SK-N-SH treated with all-trans-retinoic acid at 6 μM for 48 hours (cell line): ENCODE results near the gene CAPN8.

ENCODE experiments used
- ATAC-seq: fragments of 200-7000 bp; cut with Tn5 transposase; 3 replicates; pipeline ENCODE4 v1.9.1; 2020; ENCODE audit warnings: mild to moderate bottlenecking, moderate library complexity
- ARNTL ChIP-seq: fragments of 450-650 bp; formaldehyde crosslinking; IDR thresholded peaks from 2 replicates; pipeline ENCODE4 v1.5.0; 2020; ENCODE audit warnings: low read depth, mild to moderate bottlenecking, moderate library complexity, borderline replicate concordance
- BACH2 ChIP-seq: fragments of 250-450 bp; sonication (Bioruptor Pico); IDR thresholded peaks from 2 replicates; pipeline ENCODE4 v1.9.0; 2021; ENCODE audit warnings: mild to moderate bottlenecking, borderline replicate concordance
- CSDC2 ChIP-seq: fragments of 250-450 bp; sonication (Bioruptor Pico); IDR thresholded peaks from 2 replicates; pipeline ENCODE4 v1.5.0; 2020; ENCODE audit warnings: mild to moderate bottlenecking, moderate library complexity
- ESRRG ChIP-seq: fragments of 250-450 bp; sonication (Bioruptor Pico); IDR thresholded peaks from 2 replicates; pipeline ENCODE4 v1.6.1; 2021; ENCODE audit warnings: mild to moderate bottlenecking
- GLIS3 ChIP-seq: fragments of 250-450 bp; sonication (Bioruptor Pico); IDR thresholded peaks from 2 replicates; pipeline ENCODE4 v1.5.0; 2020; ENCODE audit warnings: mild to moderate bottlenecking, moderate library complexity
- OSR1 ChIP-seq: fragments of 250-450 bp; sonication (Bioruptor Pico); IDR thresholded peaks from 2 replicates; pipeline ENCODE4 v1.8.0; 2022; ENCODE audit warnings: moderate library complexity, mild to moderate bottlenecking, inconsistent platforms
- PPARA ChIP-seq: fragments of 250-450 bp; sonication (Bioruptor Pico); IDR thresholded peaks from 2 replicates; pipeline ENCODE4 v1.5.0; 2020; ENCODE audit warnings: mild to moderate bottlenecking, borderline replicate concordance
- RARB ChIP-seq: fragments of 250-450 bp; sonication (Bioruptor Pico); IDR thresholded peaks from 2 replicates; pipeline ENCODE4 v1.8.0; 2021; ENCODE audit warnings: mild to moderate bottlenecking, moderate library complexity
- SNAI2 ChIP-seq: fragments of 250-450 bp; sonication (Bioruptor Pico); IDR thresholded peaks from 2 replicates; pipeline ENCODE4 v1.5.0; 2020; ENCODE audit warnings: mild to moderate bottlenecking, moderate library complexity
- TCF4 ChIP-seq: fragments of 250-450 bp; sonication (Bioruptor Pico); IDR thresholded peaks from 2 replicates; pipeline ENCODE4 v1.8.0; 2021; ENCODE audit warnings: mild to moderate bottlenecking, moderate library complexity, borderline replicate concordance
- TOX ChIP-seq: fragments of 250-450 bp; sonication (Bioruptor Pico); IDR thresholded peaks from 2 replicates; pipeline ENCODE4 v1.8.0; 2021; ENCODE audit warnings: mild to moderate bottlenecking, moderate library complexity, borderline replicate concordance
- ZC3H10 ChIP-seq: fragments of 250-450 bp; sonication (Bioruptor Pico); IDR thresholded peaks from 2 replicates; pipeline ENCODE4 v1.5.1; 2021; ENCODE audit warnings: mild to moderate bottlenecking, moderate library complexity
- ZFP3 ChIP-seq: fragments of 250-450 bp; sonication (Bioruptor Pico); IDR thresholded peaks from 2 replicates; pipeline ENCODE4 v1.5.0; 2020; ENCODE audit warnings: mild to moderate bottlenecking, moderate library complexity
- ZNF565 ChIP-seq: fragments of 450-650 bp; formaldehyde crosslinking; conservative IDR thresholded peaks from 2 replicates; pipeline ENCODE4 v1.5.0; 2020; ENCODE audit warnings: low read depth, mild to moderate bottlenecking, moderate library complexity
- ZNF70 ChIP-seq: fragments of 450-650 bp; formaldehyde crosslinking; IDR thresholded peaks from 2 replicates; pipeline ENCODE4 v1.5.0; 2020; ENCODE audit warnings: mild to moderate bottlenecking, moderate library complexity
- ZNF8 ChIP-seq: fragments of 450-650 bp; formaldehyde crosslinking; IDR thresholded peaks from 2 replicates; pipeline ENCODE4 v1.5.0; 2020; ENCODE audit warnings: mild to moderate bottlenecking, moderate library complexity
- TF ChIP-seq, protein P1 (sequence below): fragments of 250-450 bp; sonication (Bioruptor Pico); IDR thresholded peaks from 2 replicates; pipeline ENCODE4 v1.8.0; 2020; ENCODE audit warnings: mild to moderate bottlenecking, moderate library complexity, borderline replicate concordance
- TF ChIP-seq, protein P2 (sequence below): fragments of 250-450 bp; sonication (Bioruptor Pico); IDR thresholded peaks from 2 replicates; pipeline ENCODE4 v1.5.1; 2020; ENCODE audit warnings: low read depth, mild to moderate bottlenecking, moderate library complexity
- TF ChIP-seq, protein P3 (sequence below): fragments of 250-450 bp; sonication (Bioruptor Pico); IDR thresholded peaks from 2 replicates; pipeline ENCODE4 v1.5.0; 2020; ENCODE audit warnings: mild to moderate bottlenecking, moderate library complexity
- TF ChIP-seq, protein P4 (sequence below): fragments of 250-450 bp; sonication (Bioruptor Pico); IDR thresholded peaks from 2 replicates; pipeline ENCODE4 v1.8.0; 2021; ENCODE audit warnings: low read depth, mild to moderate bottlenecking, moderate library complexity, borderline replicate concordance

Gene CAPN8

DNA sequence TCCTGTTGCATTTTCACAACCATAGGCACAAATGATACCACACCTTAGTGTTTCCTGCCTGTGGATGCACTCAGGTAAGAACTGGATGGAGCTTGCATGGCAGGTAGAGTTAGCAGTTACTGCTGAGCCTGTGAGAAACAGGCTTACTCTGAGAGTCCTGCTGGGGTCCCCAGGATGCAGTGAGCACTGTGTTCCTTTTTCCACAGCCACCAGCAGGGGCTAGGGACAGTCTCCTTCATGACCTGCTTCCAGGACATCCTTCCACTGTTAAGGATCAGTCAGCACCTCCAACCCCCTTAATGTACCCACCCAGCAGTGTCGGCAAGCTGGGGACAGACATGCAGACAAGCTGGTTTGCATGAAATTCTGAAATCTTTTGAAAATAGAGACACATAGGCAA lies 16.3 kb downstream of the CAPN8 start (continued):
- TF ChIP-seq, protein P1, sequence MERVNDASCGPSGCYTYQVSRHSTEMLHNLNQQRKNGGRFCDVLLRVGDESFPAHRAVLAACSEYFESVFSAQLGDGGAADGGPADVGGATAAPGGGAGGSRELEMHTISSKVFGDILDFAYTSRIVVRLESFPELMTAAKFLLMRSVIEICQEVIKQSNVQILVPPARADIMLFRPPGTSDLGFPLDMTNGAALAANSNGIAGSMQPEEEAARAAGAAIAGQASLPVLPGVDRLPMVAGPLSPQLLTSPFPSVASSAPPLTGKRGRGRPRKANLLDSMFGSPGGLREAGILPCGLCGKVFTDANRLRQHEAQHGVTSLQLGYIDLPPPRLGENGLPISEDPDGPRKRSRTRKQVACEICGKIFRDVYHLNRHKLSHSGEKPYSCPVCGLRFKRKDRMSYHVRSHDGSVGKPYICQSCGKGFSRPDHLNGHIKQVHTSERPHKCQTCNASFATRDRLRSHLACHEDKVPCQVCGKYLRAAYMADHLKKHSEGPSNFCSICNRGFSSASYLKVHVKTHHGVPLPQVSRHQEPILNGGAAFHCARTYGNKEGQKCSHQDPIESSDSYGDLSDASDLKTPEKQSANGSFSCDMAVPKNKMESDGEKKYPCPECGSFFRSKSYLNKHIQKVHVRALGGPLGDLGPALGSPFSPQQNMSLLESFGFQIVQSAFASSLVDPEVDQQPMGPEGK (CRISPR knock-in tag): no peak
- TF ChIP-seq TCF4 (CRISPR knock-in tag) (no peak), GLIS3 (CRISPR knock-in tag) (no peak)

DNA sequence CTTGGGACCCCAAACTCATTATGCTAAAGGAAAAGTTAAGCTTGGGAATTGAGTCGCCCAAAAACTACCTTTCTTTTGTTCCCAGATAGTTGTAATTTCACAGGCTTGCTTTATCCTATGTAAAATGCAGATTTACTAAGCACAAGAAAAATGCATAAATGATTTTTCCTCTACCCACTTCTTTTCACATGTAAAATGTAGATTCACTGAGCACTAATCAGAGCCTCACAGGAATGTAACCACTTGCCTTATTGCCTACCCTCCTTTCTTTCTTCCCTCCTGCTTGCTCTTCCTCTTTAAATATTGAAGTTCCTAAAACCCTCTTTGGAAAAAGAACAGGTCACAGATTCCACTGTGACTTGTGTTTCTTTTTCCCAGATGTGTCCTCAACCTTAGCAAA lies 18.3 kb downstream of the CAPN8 start:
- no peak for ATAC-seq
- TF ChIP-seq, protein P2, sequence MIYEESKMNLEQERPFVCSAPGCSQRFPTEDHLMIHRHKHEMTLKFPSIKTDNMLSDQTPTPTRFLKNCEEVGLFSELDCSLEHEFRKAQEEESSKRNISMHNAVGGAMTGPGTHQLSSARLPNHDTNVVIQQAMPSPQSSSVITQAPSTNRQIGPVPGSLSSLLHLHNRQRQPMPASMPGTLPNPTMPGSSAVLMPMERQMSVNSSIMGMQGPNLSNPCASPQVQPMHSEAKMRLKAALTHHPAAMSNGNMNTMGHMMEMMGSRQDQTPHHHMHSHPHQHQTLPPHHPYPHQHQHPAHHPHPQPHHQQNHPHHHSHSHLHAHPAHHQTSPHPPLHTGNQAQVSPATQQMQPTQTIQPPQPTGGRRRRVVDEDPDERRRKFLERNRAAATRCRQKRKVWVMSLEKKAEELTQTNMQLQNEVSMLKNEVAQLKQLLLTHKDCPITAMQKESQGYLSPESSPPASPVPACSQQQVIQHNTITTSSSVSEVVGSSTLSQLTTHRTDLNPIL: no peak
- TF ChIP-seq ARNTL (CRISPR knock-in tag): no peak
- no peak for TF ChIP-seq SNAI2
- no peak for TF ChIP-seq GLIS3 (CRISPR knock-in tag)
- TF ChIP-seq PPARA (CRISPR knock-in tag): no peak
- TF ChIP-seq OSR1: no peak
- TF ChIP-seq, protein P3, sequence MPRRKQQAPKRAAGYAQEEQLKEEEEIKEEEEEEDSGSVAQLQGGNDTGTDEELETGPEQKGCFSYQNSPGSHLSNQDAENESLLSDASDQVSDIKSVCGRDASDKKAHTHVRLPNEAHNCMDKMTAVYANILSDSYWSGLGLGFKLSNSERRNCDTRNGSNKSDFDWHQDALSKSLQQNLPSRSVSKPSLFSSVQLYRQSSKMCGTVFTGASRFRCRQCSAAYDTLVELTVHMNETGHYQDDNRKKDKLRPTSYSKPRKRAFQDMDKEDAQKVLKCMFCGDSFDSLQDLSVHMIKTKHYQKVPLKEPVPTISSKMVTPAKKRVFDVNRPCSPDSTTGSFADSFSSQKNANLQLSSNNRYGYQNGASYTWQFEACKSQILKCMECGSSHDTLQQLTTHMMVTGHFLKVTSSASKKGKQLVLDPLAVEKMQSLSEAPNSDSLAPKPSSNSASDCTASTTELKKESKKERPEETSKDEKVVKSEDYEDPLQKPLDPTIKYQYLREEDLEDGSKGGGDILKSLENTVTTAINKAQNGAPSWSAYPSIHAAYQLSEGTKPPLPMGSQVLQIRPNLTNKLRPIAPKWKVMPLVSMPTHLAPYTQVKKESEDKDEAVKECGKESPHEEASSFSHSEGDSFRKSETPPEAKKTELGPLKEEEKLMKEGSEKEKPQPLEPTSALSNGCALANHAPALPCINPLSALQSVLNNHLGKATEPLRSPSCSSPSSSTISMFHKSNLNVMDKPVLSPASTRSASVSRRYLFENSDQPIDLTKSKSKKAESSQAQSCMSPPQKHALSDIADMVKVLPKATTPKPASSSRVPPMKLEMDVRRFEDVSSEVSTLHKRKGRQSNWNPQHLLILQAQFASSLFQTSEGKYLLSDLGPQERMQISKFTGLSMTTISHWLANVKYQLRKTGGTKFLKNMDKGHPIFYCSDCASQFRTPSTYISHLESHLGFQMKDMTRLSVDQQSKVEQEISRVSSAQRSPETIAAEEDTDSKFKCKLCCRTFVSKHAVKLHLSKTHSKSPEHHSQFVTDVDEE (CRISPR knock-in tag): no peak
- TF ChIP-seq, protein P1 (CRISPR knock-in tag): no peak
- no peak for TF ChIP-seq ZNF8 (CRISPR knock-in tag)
- no peak for TF ChIP-seq RARB
- TF ChIP-seq ZNF565: no peak
- no peak for TF ChIP-seq ZNF70 (CRISPR knock-in tag)
- no peak for TF ChIP-seq ESRRG
- TF ChIP-seq ZFP3: no peak

DNA sequence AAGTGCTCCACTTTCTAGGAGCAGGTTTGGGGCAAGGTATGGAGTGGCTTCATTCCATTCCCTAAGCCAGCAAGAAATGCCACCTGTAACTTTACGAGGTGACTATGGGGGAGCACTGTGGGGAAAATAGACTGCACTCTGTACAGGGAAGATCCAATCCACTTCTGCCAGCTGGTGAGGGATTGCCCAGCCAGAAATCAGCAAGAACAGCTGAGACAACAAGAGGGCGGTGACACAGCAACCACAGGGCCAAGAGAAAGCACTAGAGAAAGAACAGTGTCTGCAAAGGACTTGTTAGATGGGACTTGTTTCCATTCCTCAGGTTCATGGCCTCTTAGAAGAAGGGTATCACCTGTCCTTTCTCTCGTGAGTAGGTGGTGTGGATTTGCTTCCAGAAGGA lies 19.6 kb downstream of the CAPN8 start:
- no peak for ATAC-seq
- TF ChIP-seq ZNF8 (CRISPR knock-in tag): no peak
- TF ChIP-seq, protein P2: no peak
- TF ChIP-seq, protein P4, sequence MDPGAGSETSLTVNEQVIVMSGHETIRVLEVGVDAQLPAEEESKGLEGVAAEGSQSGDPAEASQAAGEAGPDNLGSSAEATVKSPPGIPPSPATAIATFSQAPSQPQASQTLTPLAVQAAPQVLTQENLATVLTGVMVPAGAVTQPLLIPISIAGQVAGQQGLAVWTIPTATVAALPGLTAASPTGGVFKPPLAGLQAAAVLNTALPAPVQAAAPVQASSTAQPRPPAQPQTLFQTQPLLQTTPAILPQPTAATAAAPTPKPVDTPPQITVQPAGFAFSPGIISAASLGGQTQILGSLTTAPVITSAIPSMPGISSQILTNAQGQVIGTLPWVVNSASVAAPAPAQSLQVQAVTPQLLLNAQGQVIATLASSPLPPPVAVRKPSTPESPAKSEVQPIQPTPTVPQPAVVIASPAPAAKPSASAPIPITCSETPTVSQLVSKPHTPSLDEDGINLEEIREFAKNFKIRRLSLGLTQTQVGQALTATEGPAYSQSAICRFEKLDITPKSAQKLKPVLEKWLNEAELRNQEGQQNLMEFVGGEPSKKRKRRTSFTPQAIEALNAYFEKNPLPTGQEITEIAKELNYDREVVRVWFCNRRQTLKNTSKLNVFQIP: no peak
- TF ChIP-seq ESRRG: no peak
- no peak for TF ChIP-seq BACH2 (CRISPR knock-in tag)
- no peak for TF ChIP-seq CSDC2 (CRISPR knock-in tag)
- no peak for TF ChIP-seq OSR1
- TF ChIP-seq SNAI2: no peak
- no peak for TF ChIP-seq ZNF70 (CRISPR knock-in tag)
- no peak for TF ChIP-seq TOX (CRISPR knock-in tag)
- TF ChIP-seq, protein P1 (CRISPR knock-in tag): no peak
- TF ChIP-seq PPARA (CRISPR knock-in tag): no peak
- TF ChIP-seq ZC3H10 (CRISPR knock-in tag): no peak
- no peak for TF ChIP-seq GLIS3 (CRISPR knock-in tag)
